Neuronal stem cell (in vitro differentiated cells): ENCODE results near the gene ETF1.

Experiments
- DNase-seq: peaks from one replicate; pipeline ENCODE4 v3.0.0-alpha.2; 2013; ENCODE audit warnings: low spot score
- H2AFZ ChIP-seq: one replicate; pipeline ENCODE4 v1.6.1; 2013; ENCODE audit warnings: mild to moderate bottlenecking, low read length, inconsistent platforms
- H2AK5ac ChIP-seq: 2 replicates; pipeline ENCODE4 v1.6.1; 2013; ENCODE audit warnings: low read depth, mild to moderate bottlenecking, inconsistent platforms, low read length, moderate library complexity, mixed read lengths
- H2BK120ac ChIP-seq: 2 replicates; pipeline ENCODE4 v1.6.1; 2013; ENCODE audit warnings: low read depth, mild to moderate bottlenecking, inconsistent platforms, low read length, moderate library complexity, mixed read lengths
- H2BK12ac ChIP-seq: one replicate; pipeline ENCODE4 v1.6.1; 2013; ENCODE audit warnings: low read length, inconsistent platforms
- H2BK15ac ChIP-seq: 2 replicates; pipeline ENCODE4 v1.6.1; 2013; ENCODE audit warnings: mild to moderate bottlenecking, low read length, inconsistent platforms, mixed read lengths
- H2BK5ac ChIP-seq: one replicate; pipeline ENCODE4 v1.6.1; 2013; ENCODE audit warnings: inconsistent platforms, mild to moderate bottlenecking, low read length, moderate library complexity
- H3K14ac ChIP-seq: one replicate; pipeline ENCODE4 v1.6.1; 2013; ENCODE audit warnings: low read length, inconsistent platforms
- H3K18ac ChIP-seq: 2 replicates; pipeline ENCODE4 v1.6.1; 2013; ENCODE audit warnings: low read length, inconsistent platforms
- H3K23ac ChIP-seq: 2 replicates; pipeline ENCODE4 v1.6.1; 2013; ENCODE audit warnings: low read depth, mild to moderate bottlenecking, mixed read lengths, low read length, inconsistent platforms; ENCODE audit not compliant: poor library complexity
- H3K27ac ChIP-seq: replicated peaks from 3 replicates; pipeline ENCODE4 v1.5.1; 2013; ENCODE audit warnings: low read length, inconsistent platforms
- H3K27me3 ChIP-seq, 3 experiments: 2 replicates each; pipeline ENCODE4 v1.6.1; 2013; ENCODE audit warnings: low read length in 3 of 3, mild to moderate bottlenecking in 2 of 3, inconsistent platforms in 1 of 3, low read depth in 1 of 3, mixed read lengths in 1 of 3, moderate library complexity in 1 of 3; ENCODE audit not compliant: control insufficient read depth in 3 of 3, insufficient read depth in 3 of 3
- H3K36me3 ChIP-seq, 2 donors: replicated peaks in 1 of 2; 2 replicates each; pipeline ENCODE4 v1.6.1; 2013; ENCODE audit warnings: low read length in 2 of 2; ENCODE audit not compliant: control insufficient read depth in 2 of 2, insufficient read depth in 2 of 2
- H3K4ac ChIP-seq: 2 replicates; pipeline ENCODE4 v1.6.1; 2013; ENCODE audit warnings: inconsistent platforms, mild to moderate bottlenecking, low read length, moderate library complexity
- H3K4me1 ChIP-seq, 2 donors: 1 replicate in 1 of 2; 2 replicates in 1 of 2; pipeline ENCODE4 v1.6.1; 2013; ENCODE audit warnings: low read length in 2 of 2, low read depth in 1 of 2; ENCODE audit not compliant: control insufficient read depth in 2 of 2, insufficient read depth in 1 of 2
- H3K4me2 ChIP-seq: one replicate; pipeline ENCODE4 v1.6.1; 2013; ENCODE audit warnings: mild to moderate bottlenecking, low read length, inconsistent platforms; ENCODE audit not compliant: insufficient read depth, poor library complexity, severe bottlenecking
- H3K4me3 ChIP-seq, 2 donors: 2 replicates each; pipeline ENCODE4 v1.5.1; 2013; ENCODE audit warnings: low read length in 2 of 2, mild to moderate bottlenecking in 2 of 2, inconsistent platforms in 1 of 2, moderate library complexity in 1 of 2
- H3K79me1 ChIP-seq: one replicate; pipeline ENCODE4 v1.6.1; 2013; ENCODE audit warnings: low read depth, mild to moderate bottlenecking, inconsistent platforms, low read length, moderate library complexity
- H3K9ac ChIP-seq: one replicate; pipeline ENCODE4 v1.6.1; 2013; ENCODE audit warnings: mild to moderate bottlenecking, low read depth, low read length, inconsistent platforms; ENCODE audit not compliant: poor library complexity
- H3K9me3 ChIP-seq, 2 donors: replicated peaks in 1 of 2; 2 replicates each; pipeline versions ENCODE3 to v1.6.1; 2013; ENCODE audit warnings: low read length in 2 of 2, mild to moderate bottlenecking in 2 of 2, inconsistent platforms in 1 of 2, low read depth in 1 of 2, mixed read lengths in 1 of 2, moderate library complexity in 1 of 2; ENCODE audit not compliant: control insufficient read depth in 2 of 2, insufficient read depth in 1 of 2
- H4K8ac ChIP-seq: one replicate; pipeline ENCODE4 v1.6.1; 2013; ENCODE audit warnings: low read depth, mild to moderate bottlenecking, inconsistent platforms, low read length, moderate library complexity
- H4K91ac ChIP-seq: one replicate; pipeline ENCODE4 v1.6.1; 2013; ENCODE audit warnings: low read length, low read depth, mild to moderate bottlenecking, inconsistent platforms; ENCODE audit not compliant: poor library complexity
- WGBS, 2 donors: extraction: QIAGEN DNeasy Blood & Tissue Kit; methylation state at CpG; one replicate each; pipeline ENCODE4 v1.1.7; 2013; ENCODE audit warnings: missing lambda C conversion rate in 2 of 2, mixed read lengths in 1 of 2; ENCODE audit not compliant: insufficient read length in 2 of 2, insufficient replicate concordance in 1 of 2; ENCODE audit errors: extremely low coverage in 2 of 2; 5-methylcytosine and 5-hydroxymethylcytosine counted together

ETF1 gene

GRCh38 chr5:138468133-138468965 is 74.7 kb downstream of the ETF1 start:
- Histone ChIP-seq H3K27ac (no peak overlapping the region), H2BK5ac (no peak overlapping the region), H3K9ac (no peak overlapping the region), H3K79me1 (peaks cover 13% of the 10 kb centered on the region), H3K4me1 (peaks cover 13 to 29% of the 10 kb centered on the region in 2 donors), H2AK5ac (no peak overlapping the region), H3K4ac (no peak overlapping the region), H2BK120ac (no peak overlapping the region), H3K27me3 (peaks cover 0 to 17% (median 2%) of the 10 kb centered on the region in 3 experiments), H3K23ac (no peak overlapping the region), H2BK12ac (no peak overlapping the region), H4K91ac (no peak overlapping the region), H4K8ac (no peak overlapping the region), H2AFZ (no peak overlapping the region), H2BK15ac (no peak overlapping the region), H3K4me2 (no peak overlapping the region), H3K36me3 (peaks cover 15 to 31% of the 10 kb centered on the region in 2 donors), H3K9me3 (no peaks in the 10 kb centered on the region), H3K4me3 (peak overlapping the region in 1 of 2 donors; percentile 95), H3K14ac (no peak overlapping the region), H3K18ac (no peak overlapping the region)
- no CpG with 5 or more reads among the region's 7 CpGs for WGBS, 2 donors
- DNase-seq: no peak

- peaks cover 0 to 17% (median 2%) of the 10 kb centered on the region in 3 experiments for H3K27me3 ChIP-seq
- H2AFZ ChIP-seq: no peak overlapping the region
- peaks cover 15 to 30% of the 10 kb centered on the region in 2 donors for H3K4me1 ChIP-seq
- H3K4me2 ChIP-seq: no peak overlapping the region
- no CpG with 5 or more reads among the region's 14 CpGs for WGBS, 2 donors
- H2BK15ac ChIP-seq: no peak overlapping the region
- H3K9me3 ChIP-seq: no peaks in the 10 kb centered on the region
- no peak overlapping the region for H2BK120ac ChIP-seq
- H3K4ac ChIP-seq: no peak overlapping the region
- peak overlapping the region; percentile 4 for H3K23ac ChIP-seq
- DNase-seq: no peak
- H3K14ac ChIP-seq: no peak overlapping the region
- H3K27ac ChIP-seq: no peak overlapping the region
- H2AK5ac ChIP-seq: no peak overlapping the region
- no peak overlapping the region for H3K9ac ChIP-seq
- H2BK12ac ChIP-seq: no peak overlapping the region
- H4K91ac ChIP-seq: no peak overlapping the region
- no peak overlapping the region for H3K18ac ChIP-seq
- H3K79me1 ChIP-seq: peaks cover 13% of the 10 kb centered on the region
- peak overlapping the region; percentile 11 for H2BK5ac ChIP-seq
- no peak overlapping the region for H4K8ac ChIP-seq
- H3K36me3 ChIP-seq: peaks cover 15 to 31% of the 10 kb centered on the region in 2 donors
- H3K4me3 ChIP-seq: peak overlapping the region; percentile 11 to 95
These were observed 75.3 kb downstream of the ETF1 start for GRCh38 chr5:138467711-138468132.

GRCh38 chr5:138466900-138467710 is 75.9 kb downstream of the ETF1 start:
- Histone ChIP-seq H2BK5ac (peak overlapping the region; percentile 11), H3K14ac (peak overlapping the region; percentile 31), H4K8ac (no peak overlapping the region), H2AFZ (peak overlapping the region; percentile 100), H3K4me1 (peaks cover 15 to 30% of the 10 kb centered on the region in 2 donors), H4K91ac (no peak overlapping the region), H3K27me3 (peaks cover 0 to 17% (median 2%) of the 10 kb centered on the region in 3 experiments), H2AK5ac (no peak overlapping the region), H2BK12ac (no peak overlapping the region), H3K9ac (peak overlapping the region; percentile 81), H3K79me1 (peaks cover 13% of the 10 kb centered on the region), H3K4ac (no peak overlapping the region), H3K9me3 (no peaks in the 10 kb centered on the region), H3K18ac (no peak overlapping the region), H2BK120ac (no peak overlapping the region), H2BK15ac (no peak overlapping the region), H3K4me2 (peak overlapping the region; percentile 99), H3K27ac (no peak overlapping the region), H3K23ac (peak overlapping the region; percentile 21), H3K36me3 (peaks cover 15 to 31% of the 10 kb centered on the region in 2 donors), H3K4me3 (peak overlapping the region; percentile 89 to 95)
- DNase-seq: no peak
- WGBS, 2 donors: no CpG with 5 or more reads among the region's 45 CpGs
